Urothelium cell line (cell line): ENCODE measurements around the gene TOR4A.
"Not testable (repeated sequence)": the region's sequence is repeated elsewhere in the genome, so short reads cannot be mapped to it uniquely, and the experiment has no call there.

Source experiments
- DNase-seq: peaks from one replicate; pipeline ENCODE4 v3.0.0; 2011; ENCODE audit warnings: low spot score, mixed read lengths
- FAIRE-seq: peaks from 2 replicates; lab custom pipeline; 2011; peaks lifted over from hg19 to GRCh38; lab: Jason Lieb, UNC

TOR4A gene

GRCh38 chr9:137251490-137252268, 25.8 kb upstream of the TOR4A start:
- no peak for DNase-seq
- FAIRE-seq: no peak

- DNase-seq (no peak), FAIRE-seq (no peak)
These were observed 24.7 kb upstream of the TOR4A start for GRCh38 chr9:137252555-137253506.

GRCh38 chr9:137253717-137254623, 23.6 kb upstream of the TOR4A start:
- FAIRE-seq: no peak
- no peak for DNase-seq

- DNase-seq (peak; percentile 98), FAIRE-seq (peak; percentile 84)
These were observed 22.7 kb upstream of the TOR4A start, which contains the start of gene NELFB for GRCh38 chr9:137254624-137255447. NELFB (plus strand) TSS chr9:137255327.

- DNase-seq (no peak), FAIRE-seq (no peak)
These were observed 21.9 kb upstream of the TOR4A start for GRCh38 chr9:137255448-137256114.

- DNase-seq (no peak), FAIRE-seq (no peak)
These were observed 21.2 kb upstream of the TOR4A start for GRCh38 chr9:137256362-137256761.

GRCh38 chr9:137256856-137257255, 20.7 kb upstream of the TOR4A start:
- FAIRE-seq (no peak), DNase-seq (no peak)

- FAIRE-seq, DNase-seq: not testable (repeated sequence)
These were observed 15.2 kb upstream of the TOR4A start for GRCh38 chr9:137262173-137262908.

- FAIRE-seq (peak; percentile 5), DNase-seq (no peak)
These were observed 14.6 kb upstream of the TOR4A start for GRCh38 chr9:137262909-137263285.

- FAIRE-seq (no peak), DNase-seq (no peak)
These were observed 14.0 kb upstream of the TOR4A start for GRCh38 chr9:137263506-137263905.

GRCh38 chr9:137264067-137264466, 13.5 kb upstream of the TOR4A start:
- DNase-seq (no peak), FAIRE-seq (no peak)

- no peak for FAIRE-seq
- no peak for DNase-seq
These were observed 11.9 kb upstream of the TOR4A start for GRCh38 chr9:137265496-137266161.

- DNase-seq (no peak), FAIRE-seq (no peak)
These were observed 11.4 kb upstream of the TOR4A start for GRCh38 chr9:137266162-137266527.

GRCh38 chr9:137266585-137267453, 10.7 kb upstream of the TOR4A start:
- DNase-seq (no peak), FAIRE-seq (no peak)

- DNase-seq: no peak
- FAIRE-seq: no peak
These were observed 9.6 kb upstream of the TOR4A start for GRCh38 chr9:137267933-137268355.

- DNase-seq: no peak
These were observed 8.9 kb upstream of the TOR4A start for GRCh38 chr9:137268538-137269201.

More at GRCh38 chr9:137268538-137269201, 8.9 kb upstream of the TOR4A start:
- FAIRE-seq: no peak
